Glutamatergic neuron (in vitro differentiated cells): Measurements from ENCODE around the gene FAM222B. TPM values are rescaled to one million over a fixed set of nuclear protein-coding genes. Genes with fewer than 3 reads are reported as not detected.
"Not testable (repeated sequence)": the region's sequence is repeated elsewhere in the genome, so short reads cannot be mapped to it uniquely, and the experiment has no call there.

ENCODE experiments used
- DNase-seq: peaks from one replicate; pipeline ENCODE4 v3.0.0; 2022
- H3K27ac Mint-ChIP-seq: one replicate; pipeline ENCODE4 v1.8.0; 2020; ENCODE audit warnings: mild to moderate bottlenecking, mixed read lengths, inconsistent platforms; ENCODE audit not compliant: unreplicated experiment
- H3K27me3 Mint-ChIP-seq: one replicate; pipeline ENCODE4 v1.8.0; 2020; ENCODE audit warnings: mild to moderate bottlenecking, moderate library complexity, mixed read lengths, inconsistent platforms; ENCODE audit not compliant: unreplicated experiment
- H3K36me3 Mint-ChIP-seq: one replicate; pipeline ENCODE4 v1.8.0; 2020; ENCODE audit warnings: mild to moderate bottlenecking, mixed read lengths, inconsistent platforms; ENCODE audit not compliant: unreplicated experiment
- H3K4me1 Mint-ChIP-seq: one replicate; pipeline ENCODE4 v1.8.0; 2020; ENCODE audit warnings: mild to moderate bottlenecking, low read depth, mixed read lengths, inconsistent platforms; ENCODE audit not compliant: unreplicated experiment
- H3K4me3 Mint-ChIP-seq: one replicate; pipeline ENCODE4 v1.8.0; 2020; ENCODE audit warnings: mild to moderate bottlenecking, mixed read lengths, inconsistent platforms; ENCODE audit not compliant: unreplicated experiment
- H3K9me3 Mint-ChIP-seq: one replicate; pipeline ENCODE4 v1.8.0; 2020; ENCODE audit warnings: mild to moderate bottlenecking, moderate library complexity, mixed read lengths, inconsistent platforms; ENCODE audit not compliant: unreplicated experiment
- total RNA-seq: library from RNA; stranded (reverse); fragmentation: NEBNext Ultra II Directional; extraction: Animal tissue kit (Norgen Biotek cat#: 25700); gene quantifications from one replicate; pipeline ENCODE4 v1.2.1, GENCODE V29; 2021; ENCODE audit not compliant: unreplicated experiment
- TF ChIP-seq, protein P1 (sequence below): fragments of 200-600 bp; sonication (generic); IDR thresholded peaks from one replicate; pipeline ENCODE4 v1.5.0; 2021; ENCODE audit not compliant: partially characterized antibody, unreplicated experiment

FAM222B gene
- total RNA-seq, 1 donor from 2014 or later: 44.0 TPM

DNA sequence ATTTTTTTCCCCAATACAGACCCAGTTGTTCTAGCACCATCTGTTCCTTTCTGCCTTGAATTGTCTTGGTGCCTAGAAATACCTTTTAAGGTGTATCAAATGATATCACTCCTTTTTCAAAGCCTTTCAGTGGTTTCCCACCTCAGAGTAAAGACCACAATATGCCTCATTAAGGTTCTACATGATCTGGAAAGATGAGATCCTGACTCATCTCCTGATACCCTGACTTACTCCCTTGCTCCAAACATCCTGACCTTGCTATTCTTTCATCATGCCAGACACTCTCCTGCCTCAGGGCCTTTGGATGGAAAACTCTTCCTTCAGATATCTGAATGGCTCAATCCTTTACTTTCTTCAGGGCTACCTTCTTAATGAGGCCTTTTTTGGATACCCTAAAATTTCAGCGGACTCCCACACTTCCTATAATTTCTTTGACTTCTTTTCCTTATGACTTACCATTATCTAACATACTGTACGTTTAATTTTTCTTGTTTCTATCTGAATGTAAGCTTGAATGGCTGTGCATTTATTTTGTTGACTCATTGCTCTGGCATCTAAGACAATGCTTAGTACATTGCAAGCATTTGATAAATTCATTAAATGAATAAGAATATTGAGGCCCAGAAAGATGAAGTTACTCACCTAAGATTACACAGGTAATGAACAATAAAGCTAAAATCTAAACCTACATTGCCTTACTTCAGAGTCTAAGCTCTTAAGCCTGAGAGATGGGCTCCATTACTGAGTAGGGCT is 35.7 kb upstream of the FAM222B start:
- Mint-ChIP-seq H3K4me1 (peaks cover 2% of the 10 kb centered on the region), H3K9me3 (peaks cover 10% of the 10 kb centered on the region), H3K36me3 (peaks cover 21% of the 10 kb centered on the region), H3K4me3 (no peak overlapping the region), H3K27me3 (peaks cover 3% of the 10 kb centered on the region), H3K27ac (no peak overlapping the region)
- TF ChIP-seq, protein P1, sequence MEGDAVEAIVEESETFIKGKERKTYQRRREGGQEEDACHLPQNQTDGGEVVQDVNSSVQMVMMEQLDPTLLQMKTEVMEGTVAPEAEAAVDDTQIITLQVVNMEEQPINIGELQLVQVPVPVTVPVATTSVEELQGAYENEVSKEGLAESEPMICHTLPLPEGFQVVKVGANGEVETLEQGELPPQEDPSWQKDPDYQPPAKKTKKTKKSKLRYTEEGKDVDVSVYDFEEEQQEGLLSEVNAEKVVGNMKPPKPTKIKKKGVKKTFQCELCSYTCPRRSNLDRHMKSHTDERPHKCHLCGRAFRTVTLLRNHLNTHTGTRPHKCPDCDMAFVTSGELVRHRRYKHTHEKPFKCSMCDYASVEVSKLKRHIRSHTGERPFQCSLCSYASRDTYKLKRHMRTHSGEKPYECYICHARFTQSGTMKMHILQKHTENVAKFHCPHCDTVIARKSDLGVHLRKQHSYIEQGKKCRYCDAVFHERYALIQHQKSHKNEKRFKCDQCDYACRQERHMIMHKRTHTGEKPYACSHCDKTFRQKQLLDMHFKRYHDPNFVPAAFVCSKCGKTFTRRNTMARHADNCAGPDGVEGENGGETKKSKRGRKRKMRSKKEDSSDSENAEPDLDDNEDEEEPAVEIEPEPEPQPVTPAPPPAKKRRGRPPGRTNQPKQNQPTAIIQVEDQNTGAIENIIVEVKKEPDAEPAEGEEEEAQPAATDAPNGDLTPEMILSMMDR: no peak
- no peak for DNase-seq

DNA sequence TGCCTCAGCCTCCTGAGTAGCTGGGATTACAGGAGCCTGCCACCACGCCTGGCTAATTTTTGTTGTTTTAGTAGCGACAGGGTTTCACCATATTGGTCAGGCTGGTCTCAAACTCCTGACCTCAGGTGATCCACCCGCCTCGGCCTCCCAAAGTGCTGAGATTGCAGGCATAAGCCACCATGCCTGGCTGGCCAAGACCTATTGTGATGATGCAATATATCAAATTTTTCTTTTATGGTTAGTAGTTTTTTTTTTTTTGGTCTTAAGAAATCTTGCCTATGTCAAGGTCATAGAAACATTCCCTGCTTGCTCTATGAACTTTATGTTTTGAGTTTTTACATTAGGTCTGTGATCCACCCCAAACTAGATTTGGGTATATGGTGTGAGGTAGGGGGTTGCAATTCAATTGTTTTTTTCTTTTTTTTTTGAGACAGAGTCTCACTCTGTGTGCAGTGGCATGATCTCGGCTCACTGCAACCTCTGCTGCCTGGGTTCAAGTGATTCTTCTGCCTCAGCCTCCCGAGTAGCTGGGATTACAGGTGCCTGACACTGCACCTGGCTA is 34.6 kb upstream of the FAM222B start:
- H3K9me3 Mint-ChIP-seq, DNase-seq, H3K4me3 Mint-ChIP-seq, H3K4me1 Mint-ChIP-seq, H3K27ac Mint-ChIP-seq, H3K27me3 Mint-ChIP-seq: not testable (repeated sequence)
- H3K36me3 Mint-ChIP-seq: peaks cover 20% of the 10 kb centered on the region

DNA sequence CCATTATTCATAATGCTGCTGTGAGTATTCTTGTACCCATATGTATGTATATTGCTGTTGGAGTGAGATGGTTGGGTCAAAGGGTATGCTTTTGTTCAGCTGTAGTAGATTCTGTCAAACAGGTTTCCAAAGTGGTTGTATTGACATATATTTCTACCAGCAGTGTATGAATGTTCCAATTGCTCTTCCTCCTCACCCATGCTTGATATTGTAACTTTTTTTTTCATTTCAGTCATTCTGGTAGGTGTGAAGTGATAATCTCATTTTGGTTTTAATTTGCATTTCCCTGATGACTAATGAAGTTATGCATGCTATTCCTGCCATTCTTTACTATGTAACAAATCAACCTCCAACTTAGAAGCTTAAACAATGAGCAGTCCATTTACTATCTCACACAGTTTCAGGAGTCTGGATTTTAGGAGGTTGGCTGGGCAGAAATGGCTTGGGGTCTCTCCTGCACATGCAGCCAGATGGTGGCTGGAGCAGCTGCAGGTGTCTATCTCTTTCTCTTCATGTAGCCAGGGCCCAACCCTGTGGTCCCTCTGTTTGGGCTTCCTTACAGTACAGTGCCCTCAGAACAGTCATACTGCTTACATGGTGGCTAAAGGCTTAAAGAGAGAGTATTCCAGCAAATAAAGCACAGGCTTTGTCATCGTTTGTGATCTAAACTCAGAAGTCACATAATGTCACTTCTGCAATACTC is 33.4 kb upstream of the FAM222B start:
- no peak for DNase-seq
- Mint-ChIP-seq H3K9me3 (peaks cover 11% of the 10 kb centered on the region), H3K4me3 (no peak overlapping the region), H3K27ac (no peak overlapping the region), H3K4me1 (peaks cover 2% of the 10 kb centered on the region), H3K36me3 (peaks cover 15% of the 10 kb centered on the region), H3K27me3 (peaks cover under 1% of the 10 kb centered on the region)
- TF ChIP-seq, protein P1: no peak

DNA sequence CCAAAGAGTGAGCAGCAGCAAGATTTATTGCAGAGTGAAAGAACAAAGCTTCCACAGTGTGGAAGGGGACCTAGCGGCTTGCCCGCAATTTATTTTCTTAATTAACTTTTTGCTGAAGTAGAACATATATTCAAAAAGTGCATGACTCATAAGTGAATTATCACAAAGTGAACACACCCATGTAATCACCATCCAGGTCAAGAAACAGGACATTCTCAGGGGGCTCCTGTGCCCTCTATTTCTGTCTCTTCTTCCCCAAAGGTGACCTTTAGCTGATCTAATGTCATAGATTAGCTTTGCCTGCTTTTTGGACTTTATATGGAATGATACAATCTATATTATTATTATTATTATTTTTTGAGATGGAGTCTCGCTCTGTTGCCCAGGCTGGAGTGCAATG is 32.2 kb upstream of the FAM222B start:
- TF ChIP-seq, protein P1: no peak
- H3K27ac Mint-ChIP-seq: no peak overlapping the region

DNA sequence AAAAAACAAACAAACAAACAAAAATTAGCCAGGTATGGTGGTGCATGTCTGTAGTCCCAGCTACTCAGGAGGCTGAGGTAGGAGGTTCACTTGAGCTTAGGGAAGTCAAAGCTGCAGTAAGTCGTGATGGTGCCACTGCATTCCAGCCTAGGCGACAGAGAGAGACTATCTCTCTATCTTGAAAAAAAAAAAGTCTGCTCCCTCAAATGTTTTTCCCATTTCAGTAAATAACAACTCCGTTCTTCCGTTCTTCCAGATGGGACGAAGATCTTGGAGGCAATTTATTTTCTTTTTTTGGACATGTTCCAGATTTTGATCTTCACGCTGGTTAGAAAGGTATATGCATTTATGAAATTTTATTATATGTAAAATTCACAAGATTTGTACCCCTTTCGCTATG is 31.2 kb upstream of the FAM222B start:
- no peak for DNase-seq
- Mint-ChIP-seq H3K27ac (no peak overlapping the region), H3K27me3 (peaks cover 1% of the 10 kb centered on the region), H3K9me3 (peaks cover 5% of the 10 kb centered on the region), H3K36me3 (peaks cover 10% of the 10 kb centered on the region), H3K4me3 (no peak overlapping the region), H3K4me1 (peaks cover 2% of the 10 kb centered on the region)
- TF ChIP-seq, protein P1: no peak

More for the DNA sequence above, 32.2 kb upstream of the FAM222B start:
- peaks cover 2% of the 10 kb centered on the region for H3K4me1 Mint-ChIP-seq
- no peak overlapping the region for H3K4me3 Mint-ChIP-seq
- H3K9me3 Mint-ChIP-seq: peaks cover 8% of the 10 kb centered on the region
- peaks cover 10% of the 10 kb centered on the region for H3K36me3 Mint-ChIP-seq
- peaks cover 1% of the 10 kb centered on the region for H3K27me3 Mint-ChIP-seq
- no peak for DNase-seq
